Measurements from ENCODE around the gene AKAP1.
A peak's percentile ranks its signal among the peaks of the same experiment; 100 is the strongest.

AKAP1 gene

DNA sequence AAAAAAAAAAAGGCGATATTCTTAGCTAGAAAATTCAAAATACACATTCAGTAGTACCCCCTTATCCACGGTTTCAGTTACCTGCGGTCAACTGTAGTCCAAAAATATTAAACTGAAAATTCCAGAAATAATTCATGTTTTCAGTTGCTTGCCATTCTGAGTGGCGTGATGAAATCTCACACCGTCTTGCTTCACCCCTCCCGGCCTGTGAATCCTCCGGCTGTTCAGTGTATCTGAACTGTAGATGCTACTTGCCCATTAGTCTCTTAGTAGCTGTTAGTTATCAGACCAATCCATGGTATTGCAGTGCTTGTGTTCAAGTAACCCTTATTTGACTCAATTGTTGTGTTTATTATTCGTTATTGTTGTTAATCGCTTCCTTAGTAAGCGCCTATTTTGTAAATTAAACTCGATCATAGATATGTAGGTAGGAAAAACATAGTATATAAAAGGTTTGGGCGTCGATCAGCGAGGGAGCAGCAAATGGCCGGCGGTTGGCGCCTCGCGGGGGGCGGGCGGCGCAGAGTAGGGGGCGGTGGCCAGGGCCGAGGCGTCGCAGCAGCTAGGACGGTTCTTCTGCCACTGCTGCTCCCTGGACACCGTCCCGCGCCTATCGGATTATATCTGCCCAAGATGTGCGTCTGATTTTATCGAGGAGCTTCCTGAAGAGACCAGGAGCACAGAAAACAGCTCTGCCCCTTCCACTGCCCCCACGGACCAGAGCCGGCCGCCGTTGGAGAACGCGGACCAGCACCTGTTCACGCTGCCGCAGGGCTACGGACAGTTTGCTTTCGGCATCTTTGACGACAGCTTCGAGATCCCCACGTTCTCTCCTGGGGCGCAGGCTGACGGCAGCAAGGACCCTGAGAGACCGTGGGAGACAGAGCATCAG is 39.8 kb upstream of the AKAP1 start:
- peak overlapping the region; percentile 4 for H3K4me3 ChIP-seq (ENCODE audit: low read depth, low read length)
- in situ Hi-C loops (cut with HindIII; ENCODE audit: low sequenced_read_pairs), result no loop called here
- TF ChIP-seq, protein P1, sequence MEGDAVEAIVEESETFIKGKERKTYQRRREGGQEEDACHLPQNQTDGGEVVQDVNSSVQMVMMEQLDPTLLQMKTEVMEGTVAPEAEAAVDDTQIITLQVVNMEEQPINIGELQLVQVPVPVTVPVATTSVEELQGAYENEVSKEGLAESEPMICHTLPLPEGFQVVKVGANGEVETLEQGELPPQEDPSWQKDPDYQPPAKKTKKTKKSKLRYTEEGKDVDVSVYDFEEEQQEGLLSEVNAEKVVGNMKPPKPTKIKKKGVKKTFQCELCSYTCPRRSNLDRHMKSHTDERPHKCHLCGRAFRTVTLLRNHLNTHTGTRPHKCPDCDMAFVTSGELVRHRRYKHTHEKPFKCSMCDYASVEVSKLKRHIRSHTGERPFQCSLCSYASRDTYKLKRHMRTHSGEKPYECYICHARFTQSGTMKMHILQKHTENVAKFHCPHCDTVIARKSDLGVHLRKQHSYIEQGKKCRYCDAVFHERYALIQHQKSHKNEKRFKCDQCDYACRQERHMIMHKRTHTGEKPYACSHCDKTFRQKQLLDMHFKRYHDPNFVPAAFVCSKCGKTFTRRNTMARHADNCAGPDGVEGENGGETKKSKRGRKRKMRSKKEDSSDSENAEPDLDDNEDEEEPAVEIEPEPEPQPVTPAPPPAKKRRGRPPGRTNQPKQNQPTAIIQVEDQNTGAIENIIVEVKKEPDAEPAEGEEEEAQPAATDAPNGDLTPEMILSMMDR (IDR thresholded peaks at IDR 0.05; ENCODE audit: low read depth, low read length, missing control alignments), result no peak
- no peak for DNase-seq (ENCODE audit: low read depth)

DNA sequence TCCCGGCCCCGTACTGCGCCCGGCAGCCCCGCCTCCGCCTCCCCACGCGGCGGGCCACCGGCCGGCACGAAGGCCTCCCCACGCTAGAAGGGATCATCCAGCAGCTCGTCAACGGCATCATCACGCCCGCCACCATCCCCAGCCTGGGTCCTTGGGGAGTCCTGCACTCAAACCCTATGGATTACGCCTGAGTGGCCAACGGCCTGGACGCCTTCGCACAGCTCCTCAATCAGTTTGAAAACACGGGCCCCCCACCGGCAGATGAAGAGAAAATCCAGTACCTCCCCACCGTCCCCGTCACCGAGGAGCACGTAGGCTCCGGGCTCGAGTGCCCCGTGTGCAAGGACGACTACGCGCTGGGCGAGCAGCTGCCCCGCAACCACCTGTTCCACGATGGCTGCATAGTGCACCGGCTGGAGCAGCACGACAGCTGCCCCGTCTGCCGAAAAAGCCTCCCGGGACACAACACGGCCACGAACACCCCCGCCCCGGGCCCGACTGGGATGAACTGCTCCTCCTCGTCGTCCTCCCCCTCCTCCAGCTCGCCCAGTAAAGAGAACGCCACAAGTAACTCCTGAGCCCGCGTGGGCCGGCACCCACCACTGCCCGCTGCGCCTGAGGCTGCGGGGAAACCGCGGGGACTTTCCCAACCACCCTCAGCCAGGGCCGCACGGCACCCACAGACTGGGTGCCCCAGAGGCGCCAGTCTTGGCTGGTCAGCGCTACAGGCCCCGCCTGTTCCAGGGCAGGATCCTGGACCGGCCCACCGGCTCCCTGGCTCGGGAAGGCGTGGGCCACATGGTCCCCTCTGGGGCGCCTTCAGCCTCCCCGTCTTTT is 39.0 kb upstream of the AKAP1 start:
- peak overlapping the region; percentile 4 for H3K4me3 ChIP-seq (ENCODE audit: low read depth, low read length)
- TF ChIP-seq, protein P1 (IDR thresholded peaks at IDR 0.05; ENCODE audit: low read depth, low read length, missing control alignments), result no peak
- in situ Hi-C loops (cut with HindIII; ENCODE audit: low sequenced_read_pairs), result no loop called here
- no peak for DNase-seq (ENCODE audit: low read depth)

DNA sequence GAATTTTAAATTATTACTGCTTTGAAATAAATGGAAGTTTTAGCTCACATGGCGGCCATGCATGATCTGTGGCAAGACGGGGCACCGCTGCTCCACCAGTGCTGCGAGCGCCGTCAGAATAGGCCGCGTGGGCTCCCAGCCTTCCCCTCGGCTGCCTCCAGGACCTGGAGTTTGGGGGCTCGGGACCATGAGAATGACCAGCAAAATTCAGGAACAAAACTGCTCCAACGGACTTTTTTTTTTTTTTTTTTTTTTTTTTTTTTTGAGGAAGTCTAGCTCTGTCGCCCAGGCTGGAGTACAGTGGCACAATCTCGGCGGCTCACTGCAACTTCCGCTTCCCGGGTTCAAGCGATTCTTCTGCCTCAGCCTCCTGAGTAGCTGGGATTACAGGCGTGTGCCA is 38.3 kb upstream of the AKAP1 start:
- TF ChIP-seq, protein P1 (IDR thresholded peaks at IDR 0.05; ENCODE audit: low read depth, low read length, missing control alignments), result no peak
- no peak overlapping the region for H3K4me3 ChIP-seq (ENCODE audit: low read depth, low read length)
- no peak for DNase-seq (ENCODE audit: low read depth)
- in situ Hi-C loops (cut with HindIII; ENCODE audit: low sequenced_read_pairs), result no loop called here

GRCh38 chr17:57048096-57048495 is 37.0 kb upstream of the AKAP1 start:
- in situ Hi-C loops (cut with HindIII; ENCODE audit: low sequenced_read_pairs), result no loop called here
- H3K4me3 ChIP-seq (ENCODE audit: low read depth, low read length), result no peak overlapping the region
- DNase-seq (ENCODE audit: low read depth), result no peak
- TF ChIP-seq, protein P1 (IDR thresholded peaks at IDR 0.05; ENCODE audit: low read depth, low read length, missing control alignments), result no peak

DNA sequence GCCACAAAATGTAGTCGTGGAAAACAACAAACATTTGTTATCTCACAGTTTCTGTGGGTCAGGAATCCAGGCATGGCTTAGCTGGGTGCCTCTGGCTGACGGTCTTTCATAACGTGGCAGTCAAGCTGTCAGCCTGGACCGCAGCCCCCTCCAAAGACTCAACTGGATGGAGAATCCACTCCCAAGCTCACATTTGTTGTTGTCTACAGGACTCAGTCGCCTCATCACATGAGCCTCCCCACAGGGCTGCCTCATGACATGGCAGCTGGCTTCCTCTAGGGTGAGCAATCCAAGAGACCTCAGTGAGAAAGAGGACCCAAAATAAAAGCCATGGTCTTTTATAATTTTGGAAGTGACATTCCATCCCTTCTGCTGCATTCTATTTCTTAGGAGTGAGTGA is 34.7 kb upstream of the AKAP1 start:
- no peak for DNase-seq (ENCODE audit: low read depth)
- H3K4me3 ChIP-seq (ENCODE audit: low read depth, low read length), result no peak overlapping the region
- TF ChIP-seq, protein P1 (IDR thresholded peaks at IDR 0.05; ENCODE audit: low read depth, low read length, missing control alignments), result no peak
- in situ Hi-C loops (cut with HindIII; ENCODE audit: low sequenced_read_pairs), result no loop called here

GRCh38 chr17:57051886-57052361 is 33.1 kb upstream of the AKAP1 start:
- H3K4me3 ChIP-seq (ENCODE audit: low read depth, low read length), result no peak overlapping the region
- TF ChIP-seq, protein P1 (IDR thresholded peaks at IDR 0.05; ENCODE audit: low read depth, low read length, missing control alignments), result no peak
- in situ Hi-C loops (cut with HindIII; ENCODE audit: low sequenced_read_pairs), result no loop called here
- DNase-seq (ENCODE audit: low read depth), result no peak

Measured in astrocyte of the cerebellum (primary cell).